CD4-positive, alpha-beta T cell treated with Interleukin-6 for 4 hours (primary cell): ENCODE results near the gene KRTAP10-2.
"Not testable (repeated sequence)": the region's sequence is repeated elsewhere in the genome, so short reads cannot be mapped to it uniquely, and the experiment has no call there.

Experiments used
- DNase-seq: peaks from one replicate; pipeline ENCODE4 v3.0.0-alpha.2; 2020; ENCODE audit warnings: mixed read lengths

The KRTAP10-2 gene

GRCh38 chr21:44551340-44551961 is at the start of gene KRTAP10-2:
Gene KRTAP10-2, minus strand, starts transcription at chr21:44551505. Its CDS starts 47 bp downstream, at chr21:44551458.
- no peak for DNase-seq

GRCh38 chr21:44601091-44601490 is 49.8 kb upstream of the KRTAP10-2 start:
- not testable (repeated sequence) for DNase-seq

GRCh38 chr21:44600118-44600978 is 49.0 kb upstream of the KRTAP10-2 start, which contains the start of gene KRTAP10-7:
Gene KRTAP10-7, plus strand, starts transcription at chr21:44600597. Its CDS starts 25 bp downstream, at chr21:44600622.
- not testable (repeated sequence) for DNase-seq

- DNase-seq: no peak
Measured at GRCh38 chr21:44599264-44600029, 48.1 kb upstream of the KRTAP10-2 start.

GRCh38 chr21:44598061-44598460 is 46.8 kb upstream of the KRTAP10-2 start:
- DNase-seq: no peak

GRCh38 chr21:44596068-44596725 is 44.9 kb upstream of the KRTAP10-2 start:
- DNase-seq: no peak

- DNase-seq: no peak
Measured at GRCh38 chr21:44595524-44595923, 44.2 kb upstream of the KRTAP10-2 start.

GRCh38 chr21:44594406-44594916 is 43.2 kb upstream of the KRTAP10-2 start:
- DNase-seq: no peak

- no peak for DNase-seq
Measured at GRCh38 chr21:44593598-44594405, 42.5 kb upstream of the KRTAP10-2 start.

- DNase-seq: no peak
Measured at GRCh38 chr21:44592446-44593311, 41.4 kb upstream of the KRTAP10-2 start, which contains the start of gene KRTAP10-6. Gene KRTAP10-6, minus strand, starts transcription at chr21:44592505. Its CDS starts 21 bp downstream, at chr21:44592484.

- DNase-seq: not testable (repeated sequence)
Measured at GRCh38 chr21:44591801-44592130, 40.5 kb upstream of the KRTAP10-2 start.

GRCh38 chr21:44590897-44591800 is 39.8 kb upstream of the KRTAP10-2 start:
- DNase-seq: not testable (repeated sequence)

GRCh38 chr21:44590311-44590721 is 39.0 kb upstream of the KRTAP10-2 start:
- DNase-seq: no peak

GRCh38 chr21:44589586-44590305 is 38.4 kb upstream of the KRTAP10-2 start:
- DNase-seq: no peak

- DNase-seq: no peak
Measured at GRCh38 chr21:44589094-44589493, 37.8 kb upstream of the KRTAP10-2 start.

GRCh38 chr21:44585892-44586291 is 34.6 kb upstream of the KRTAP10-2 start:
- DNase-seq: no peak

- peak; percentile 41 for DNase-seq
Measured at GRCh38 chr21:44583800-44584147, 32.5 kb upstream of the KRTAP10-2 start.

GRCh38 chr21:44583089-44583799 is 31.9 kb upstream of the KRTAP10-2 start:
- no peak for DNase-seq
